ENCODE results near the gene ETFB.

Gene ETFB

GRCh38 chr19:51387924-51388389 is 21.8 kb upstream of the ETFB start, which contains the start of gene LIM2:
TSS of gene LIM2 (minus strand) at chr19:51387974. CDS start at chr19:51387443, 531 bp downstream.
- H3K27ac Mint-ChIP-seq, result peak within 1 kb of the TSS; percentile 62
- H3K9me3 Mint-ChIP-seq, result no peaks in the 10 kb centered on the region
- no peaks in the 10 kb centered on the region for H3K27me3 Mint-ChIP-seq
- H3K4me3 Mint-ChIP-seq, result no peak within 1 kb of the TSS
- H3K36me3 Mint-ChIP-seq (ENCODE audit: low read depth), result no peaks in the 10 kb centered on the region
- peaks cover 32% of the 10 kb centered on the region for H3K4me1 Mint-ChIP-seq (ENCODE audit: low read depth)

GRCh38 chr19:51386882-51387520 is 20.8 kb upstream of the ETFB start:
- Mint-ChIP-seq H3K9me3 (no peaks in the 10 kb centered on the region), H3K4me1 (ENCODE audit: low read depth) (peaks cover 31% of the 10 kb centered on the region), H3K27ac (peak overlapping the region; percentile 62), H3K36me3 (ENCODE audit: low read depth) (no peaks in the 10 kb centered on the region), H3K4me3 (no peak overlapping the region), H3K27me3 (no peaks in the 10 kb centered on the region)

DNA sequence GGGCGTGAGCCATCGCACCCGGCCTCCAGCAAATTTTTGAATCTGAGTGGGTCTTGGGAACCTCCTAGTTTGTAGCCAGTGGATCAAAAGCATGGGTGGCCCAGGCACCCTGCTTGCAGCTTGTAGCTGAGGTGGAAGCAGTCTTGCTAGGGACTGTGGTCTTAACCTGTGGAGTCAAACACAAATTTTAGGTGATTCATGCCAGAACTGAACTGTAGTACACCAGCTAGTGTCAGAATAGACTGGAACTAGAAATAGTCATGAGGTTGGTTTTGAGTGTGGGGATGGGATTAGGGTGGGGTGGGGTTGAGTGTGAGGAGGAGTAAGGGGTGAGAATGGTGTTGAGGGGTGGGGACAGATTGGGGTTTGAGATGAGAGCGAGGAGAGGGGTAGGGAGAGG is 15.8 kb upstream of the ETFB start:
- Mint-ChIP-seq H3K4me1 (ENCODE audit: low read depth) (peaks cover 33% of the 10 kb centered on the region), H3K4me3 (no peak overlapping the region), H3K9me3 (no peaks in the 10 kb centered on the region), H3K27me3 (no peaks in the 10 kb centered on the region), H3K27ac (no peak overlapping the region), H3K36me3 (ENCODE audit: low read depth) (no peaks in the 10 kb centered on the region)

DNA sequence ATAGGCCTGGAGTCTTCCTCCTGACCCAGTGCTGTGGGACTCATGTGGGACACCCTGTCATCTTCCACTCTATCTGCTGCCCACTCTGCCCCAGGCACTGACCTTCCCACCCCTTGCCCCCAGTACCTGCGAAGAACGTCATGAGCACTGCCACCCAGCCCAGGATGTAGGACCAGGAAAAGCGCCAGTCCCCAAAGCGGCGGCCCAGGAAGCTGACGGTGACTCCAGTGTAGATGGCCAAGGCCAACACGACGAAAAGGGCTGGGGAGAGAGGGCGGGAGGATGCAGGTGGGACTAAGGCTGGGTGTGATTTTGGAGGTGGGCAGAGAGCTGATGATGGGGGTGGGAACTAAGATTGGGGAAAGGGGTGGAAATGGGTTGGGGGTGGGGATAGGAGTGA is 14.2 kb upstream of the ETFB start:
- no peaks in the 10 kb centered on the region for H3K27me3 Mint-ChIP-seq
- no peak overlapping the region for H3K4me3 Mint-ChIP-seq
- H3K4me1 Mint-ChIP-seq (ENCODE audit: low read depth), result peaks cover 49% of the 10 kb centered on the region
- peaks cover 1% of the 10 kb centered on the region for H3K36me3 Mint-ChIP-seq (ENCODE audit: low read depth)
- no peaks in the 10 kb centered on the region for H3K9me3 Mint-ChIP-seq
- peak overlapping the region; percentile 55 for H3K27ac Mint-ChIP-seq

DNA sequence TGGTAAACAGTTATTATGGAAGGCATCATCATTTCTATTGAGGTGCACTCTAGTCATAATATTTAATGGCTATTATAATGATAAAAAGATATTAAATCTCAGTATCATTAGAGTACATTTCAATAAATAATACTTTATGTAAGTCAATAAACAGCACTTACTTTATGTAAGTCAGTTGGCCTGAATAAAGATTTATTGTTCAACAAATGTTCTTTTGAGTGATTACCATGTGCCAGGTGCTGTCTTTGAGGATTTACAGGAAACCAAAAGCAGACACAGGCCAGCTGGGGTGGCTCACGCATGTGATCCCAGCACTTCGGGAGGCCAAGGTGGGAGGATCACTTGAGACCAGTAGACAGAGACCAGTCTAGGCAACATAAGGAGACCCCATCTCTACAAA is 11.2 kb upstream of the ETFB start:
- H3K4me3 Mint-ChIP-seq, result no peak overlapping the region
- H3K27me3 Mint-ChIP-seq, result no peaks in the 10 kb centered on the region
- H3K9me3 Mint-ChIP-seq, result no peaks in the 10 kb centered on the region
- H3K4me1 Mint-ChIP-seq (ENCODE audit: low read depth), result peaks cover 75% of the 10 kb centered on the region
- no peak overlapping the region for H3K27ac Mint-ChIP-seq
- peaks cover 4% of the 10 kb centered on the region for H3K36me3 Mint-ChIP-seq (ENCODE audit: low read depth)

GRCh38 chr19:51375504-51376221 is 9.5 kb upstream of the ETFB start:
- Mint-ChIP-seq H3K27ac (peak overlapping the region; percentile 94), H3K27me3 (no peaks in the 10 kb centered on the region), H3K4me1 (ENCODE audit: low read depth) (peaks cover 69% of the 10 kb centered on the region), H3K4me3 (peak overlapping the region; percentile 94), H3K9me3 (no peaks in the 10 kb centered on the region), H3K36me3 (ENCODE audit: low read depth) (peaks cover 15% of the 10 kb centered on the region)

DNA sequence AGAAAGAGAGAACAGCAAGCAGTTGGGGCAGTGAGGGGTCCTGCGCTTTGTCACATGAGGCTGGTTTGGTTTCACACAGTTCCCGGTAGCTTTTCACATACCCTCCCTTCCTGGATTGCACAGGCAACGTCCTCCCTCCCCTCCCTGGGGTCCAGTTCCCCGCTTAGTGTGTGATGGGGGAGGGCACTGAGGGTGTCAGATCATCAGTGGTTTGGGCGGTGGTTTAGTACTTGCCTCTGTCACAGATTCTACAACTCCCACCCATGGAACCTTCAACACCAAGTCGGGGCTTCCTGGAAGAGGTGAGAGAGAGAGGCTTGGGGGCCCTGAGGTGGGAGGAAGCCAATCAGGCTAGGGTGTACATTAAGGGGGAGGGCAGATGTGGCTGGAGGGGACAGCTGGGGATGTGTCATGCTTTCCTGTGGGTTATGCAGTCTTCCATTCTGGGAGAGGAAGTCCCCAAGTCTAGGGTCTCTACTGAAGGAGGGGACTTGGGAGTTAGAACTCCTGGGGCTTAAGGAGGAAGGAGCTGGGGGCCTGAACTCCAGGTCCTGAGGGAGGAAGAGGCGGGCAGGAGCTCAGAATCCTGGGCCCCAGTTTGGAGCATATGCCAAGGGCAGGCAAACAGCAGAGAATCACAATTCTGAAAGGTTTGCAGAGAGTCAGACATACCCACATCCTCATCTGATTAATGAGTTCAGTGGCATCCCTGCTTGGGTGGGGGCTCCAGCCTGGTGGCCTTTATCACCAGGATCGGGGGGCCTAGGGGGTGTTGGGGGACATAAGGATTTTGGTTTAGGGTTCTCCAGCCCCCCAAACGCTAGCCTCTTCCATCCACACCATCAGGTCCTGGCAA is 6.7 kb upstream of the ETFB start, which contains the start of gene NKG7:
Gene NKG7 (minus strand): TSS at position 6 of the 856 bp plus-strand sequence. CDS start 119 bp downstream, outside the sequence.
- Mint-ChIP-seq H3K27ac (peak within 1 kb of the TSS; percentile 94), H3K27me3 (no peaks in the 10 kb centered on the region), H3K4me3 (peak within 1 kb of the TSS; percentile 94), H3K9me3 (no peaks in the 10 kb centered on the region), H3K4me1 (ENCODE audit: low read depth) (peaks cover 77% of the 10 kb centered on the region), H3K36me3 (ENCODE audit: low read depth) (peaks cover 27% of the 10 kb centered on the region)

GRCh38 chr19:51372021-51372648 is 5.9 kb upstream of the ETFB start:
- Mint-ChIP-seq H3K4me3 (peak overlapping the region; percentile 94), H3K27me3 (no peaks in the 10 kb centered on the region), H3K9me3 (no peaks in the 10 kb centered on the region), H3K36me3 (ENCODE audit: low read depth) (peaks cover 27% of the 10 kb centered on the region), H3K27ac (peak overlapping the region; percentile 94), H3K4me1 (ENCODE audit: low read depth) (peaks cover 80% of the 10 kb centered on the region)

DNA sequence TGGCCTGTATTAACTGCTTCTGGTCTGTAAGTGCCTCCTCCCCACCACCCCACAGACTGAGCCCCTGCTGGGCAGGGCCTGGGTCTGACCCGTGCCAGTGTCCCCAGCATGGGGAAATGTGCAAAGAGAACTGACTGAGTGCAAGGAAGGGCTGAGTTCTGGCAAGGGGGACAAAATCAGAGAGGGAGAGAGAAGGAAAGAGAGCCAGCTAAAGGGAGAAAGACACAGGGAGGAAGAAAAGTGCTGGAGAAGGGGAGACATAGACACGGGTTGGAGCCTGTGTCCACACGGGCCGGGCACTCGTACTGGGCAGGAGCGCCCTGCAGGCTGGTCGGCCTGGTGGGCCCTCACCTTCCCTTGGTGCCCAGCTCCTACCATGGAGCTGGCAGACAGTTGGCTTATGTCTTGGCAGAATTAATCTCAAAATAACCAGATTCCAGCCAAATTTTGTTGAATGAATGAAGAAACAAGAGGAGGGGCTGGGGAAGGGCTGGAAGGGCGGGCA is 5.0 kb upstream of the ETFB start:
- H3K4me3 Mint-ChIP-seq, result peak overlapping the region; percentile 94
- no peaks in the 10 kb centered on the region for H3K9me3 Mint-ChIP-seq
- peaks cover 35% of the 10 kb centered on the region for H3K36me3 Mint-ChIP-seq (ENCODE audit: low read depth)
- H3K27ac Mint-ChIP-seq, result peak overlapping the region; percentile 94
- peaks cover 79% of the 10 kb centered on the region for H3K4me1 Mint-ChIP-seq (ENCODE audit: low read depth)
- no peaks in the 10 kb centered on the region for H3K27me3 Mint-ChIP-seq

DNA sequence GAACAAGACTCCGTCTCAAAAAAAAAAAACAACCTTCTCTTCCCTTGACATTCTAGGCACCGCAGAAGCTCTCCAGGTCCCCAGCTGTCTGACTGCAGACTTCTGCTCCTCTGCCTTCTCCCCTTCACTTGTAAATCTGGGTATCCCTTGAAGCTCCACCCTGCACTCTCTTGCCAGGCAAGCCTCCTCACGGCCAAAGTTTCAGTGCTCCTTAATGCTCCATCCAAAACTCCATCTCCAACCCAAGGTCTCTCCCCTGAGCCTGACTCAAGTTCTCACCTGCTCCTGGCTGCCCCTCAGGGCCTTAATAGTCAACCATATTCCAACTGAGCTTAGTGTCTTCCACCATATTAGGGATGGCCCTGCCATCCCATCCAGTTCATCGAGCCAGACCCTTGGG is 4.0 kb upstream of the ETFB start:
- Mint-ChIP-seq H3K4me3 (peak overlapping the region; percentile 94), H3K36me3 (ENCODE audit: low read depth) (peaks cover 32% of the 10 kb centered on the region), H3K4me1 (ENCODE audit: low read depth) (peaks cover 78% of the 10 kb centered on the region), H3K27ac (peak overlapping the region; percentile 94), H3K27me3 (no peaks in the 10 kb centered on the region), H3K9me3 (no peaks in the 10 kb centered on the region)

- peaks cover 76% of the 10 kb centered on the region for H3K4me1 Mint-ChIP-seq (ENCODE audit: low read depth)
- peaks cover 36% of the 10 kb centered on the region for H3K36me3 Mint-ChIP-seq (ENCODE audit: low read depth)
- peak within 1 kb of the TSS; percentile 94 for H3K4me3 Mint-ChIP-seq
- H3K9me3 Mint-ChIP-seq, result no peaks in the 10 kb centered on the region
- H3K27ac Mint-ChIP-seq, result peak within 1 kb of the TSS; percentile 94
- H3K27me3 Mint-ChIP-seq, result no peaks in the 10 kb centered on the region
Observed at GRCh38 chr19:51368366-51369282, 2.4 kb upstream of the ETFB start, which contains the start of gene CLDND2. TSS of gene CLDND2 (minus strand) at chr19:51369003. CDS start at chr19:51368577, 426 bp downstream.

DNA sequence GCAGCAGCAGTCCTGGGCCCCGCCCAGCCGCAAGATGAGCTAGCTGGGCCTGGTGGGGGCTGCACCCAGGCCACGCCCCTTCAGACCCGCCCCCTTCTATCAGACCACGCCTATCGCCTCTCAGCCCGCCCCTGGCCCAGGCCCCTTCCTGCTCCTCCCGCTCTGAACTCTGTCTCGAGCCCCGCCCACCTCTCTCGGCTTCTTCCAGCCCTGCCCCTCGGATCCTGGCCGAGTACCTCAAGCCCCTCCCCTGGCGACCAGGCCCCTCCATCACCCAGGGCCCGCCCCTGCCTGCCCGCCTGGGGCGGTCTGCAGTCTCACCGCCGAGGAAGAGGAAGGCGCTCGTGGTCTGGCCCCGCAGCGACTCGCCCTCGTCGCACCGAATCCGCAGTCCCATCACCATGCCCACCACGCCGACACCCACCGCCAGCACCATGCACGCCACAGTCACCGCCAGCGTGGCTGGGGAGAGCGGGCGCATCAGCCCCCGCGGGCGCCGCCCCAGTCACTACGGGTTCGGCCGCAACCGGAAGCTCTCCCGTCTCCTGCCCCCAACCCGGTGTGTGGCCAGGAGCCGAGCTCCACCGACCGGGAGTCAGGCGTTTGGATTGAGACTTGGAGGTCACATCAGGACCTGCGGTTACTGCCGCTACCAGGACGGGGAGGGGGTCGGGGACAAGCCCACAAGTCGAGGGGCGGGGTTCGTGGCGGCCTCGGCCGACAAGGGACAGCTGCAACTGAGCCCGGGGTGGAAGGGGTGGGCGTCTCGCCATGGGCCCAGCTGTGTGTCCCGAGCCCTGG is 1.6 kb upstream of the ETFB start:
- no peaks in the 10 kb centered on the region for H3K27me3 Mint-ChIP-seq
- no peaks in the 10 kb centered on the region for H3K9me3 Mint-ChIP-seq
- H3K36me3 Mint-ChIP-seq (ENCODE audit: low read depth), result peaks cover 40% of the 10 kb centered on the region
- H3K27ac Mint-ChIP-seq, result peak overlapping the region; percentile 94
- peak overlapping the region; percentile 94 for H3K4me3 Mint-ChIP-seq
- peaks cover 76% of the 10 kb centered on the region for H3K4me1 Mint-ChIP-seq (ENCODE audit: low read depth)

- H3K4me1 Mint-ChIP-seq (ENCODE audit: low read depth), result peaks cover 79% of the 10 kb centered on the region
- no peaks in the 10 kb centered on the region for H3K27me3 Mint-ChIP-seq
- H3K27ac Mint-ChIP-seq, result peak overlapping the region; percentile 94
- no peaks in the 10 kb centered on the region for H3K9me3 Mint-ChIP-seq
- peak overlapping the region; percentile 94 for H3K4me3 Mint-ChIP-seq
- peaks cover 41% of the 10 kb centered on the region for H3K36me3 Mint-ChIP-seq (ENCODE audit: low read depth)
Observed at GRCh38 chr19:51367255-51367564, 1.0 kb upstream of the ETFB start.

Data from stimulated activated naive CD8-positive, alpha-beta T cell treated with anti-CD3 and anti-CD28 coated beads, Interleukin-15, Interleukin-2, amounts not matched to agents 100 ng/mL and 50 ng/mL, for 24 hours (primary cell).